ENCODE data around the gene SV2A. TPM values are rescaled to one million over a fixed set of nuclear protein-coding genes. Genes with fewer than 3 reads are reported as not detected.

The SV2A gene
- polyA plus RNA-seq, 1 donor (not counting 4 experiments of a cell fraction or from before 2014, with no cell fraction given): 0.28 TPM

GRCh38 chr1:149963358-149963757 lies 45.7 kb upstream of the SV2A start:
- FAIRE-seq (no peak), DNase-seq (ENCODE audit: low read depth, low spot score) (no peak)
- no peak overlapping the region for H3K27ac ChIP-seq (ENCODE audit: control insufficient read depth, insufficient read depth, low read length)
- no peak overlapping the region for H2AFZ ChIP-seq (ENCODE audit: control insufficient read depth, low read length)
- dilution Hi-C loops (cut with MboI; ENCODE audit: extremely low pct_ligation_motif_present, low sequenced_read_pairs): no loop called here
- no peak overlapping the region for H3K9ac ChIP-seq (ENCODE audit: control insufficient read depth, extremely low read depth, insufficient read depth, low read length)
- peaks cover 16 to 24% of the 10 kb centered on the region in 2 experiments for H3K36me3 ChIP-seq (ENCODE audit: control insufficient read depth in 2 of 2, extremely low read depth in 1 of 2, insufficient read depth in 2 of 2, low read length in 2 of 2)
- H3K79me2 ChIP-seq (ENCODE audit: control insufficient read depth, insufficient read depth, low read length): no peaks in the 10 kb centered on the region
- peaks cover 3% of the 10 kb centered on the region for H3K4me1 ChIP-seq (ENCODE audit: control insufficient read depth, extremely low read depth, insufficient read depth, low read length)
- H4K20me1 ChIP-seq (ENCODE audit: control insufficient read depth, extremely low read depth, insufficient read depth, low read length): no peaks in the 10 kb centered on the region
- H3K27me3 ChIP-seq (ENCODE audit: control insufficient read depth, extremely low read depth, insufficient read depth, low read length): no peaks in the 10 kb centered on the region
- H3K4me3 ChIP-seq (ENCODE audit: control insufficient read depth in 2 of 3, extremely low read depth in 1 of 3, insufficient read depth in 2 of 3, low read depth in 1 of 3, low read length in 3 of 3): no peak overlapping the region
- no peak for TF ChIP-seq CTCF (optimal IDR thresholded peaks at IDR 0.05 in 1 of 3, IDR thresholded peaks at IDR 0.05 in 1 of 3, conservative IDR thresholded peaks at IDR 0.05 in 1 of 3; ENCODE audit: extremely low read depth in 1 of 3, insufficient read depth in 2 of 3, low read length in 3 of 3)
- TF ChIP-seq EZH2 (IDR thresholded peaks at IDR 0.05; ENCODE audit: low read length): no peak
- H3K9me3 ChIP-seq (ENCODE audit: control insufficient read depth, low read depth, low read length): no peaks in the 10 kb centered on the region
- no peaks in the 10 kb centered on the region for H3K9me1 ChIP-seq (ENCODE audit: control insufficient read depth, extremely low read depth, insufficient read depth, low read length)
- H3K4me2 ChIP-seq (ENCODE audit: control insufficient read depth, extremely low read depth, insufficient read depth, low read depth, low read length): no peak overlapping the region

GRCh38 chr1:149962736-149963135 lies 45.1 kb upstream of the SV2A start:
- H3K4me2 ChIP-seq (ENCODE audit: control insufficient read depth, extremely low read depth, insufficient read depth, low read depth, low read length): no peak overlapping the region
- H3K36me3 ChIP-seq (ENCODE audit: control insufficient read depth in 2 of 2, extremely low read depth in 1 of 2, insufficient read depth in 2 of 2, low read length in 2 of 2): peaks cover 16 to 26% of the 10 kb centered on the region in 2 experiments
- no peaks in the 10 kb centered on the region for H3K27me3 ChIP-seq (ENCODE audit: control insufficient read depth, extremely low read depth, insufficient read depth, low read length)
- H3K9ac ChIP-seq (ENCODE audit: control insufficient read depth, extremely low read depth, insufficient read depth, low read length): no peak overlapping the region
- no peaks in the 10 kb centered on the region for H3K9me1 ChIP-seq (ENCODE audit: control insufficient read depth, extremely low read depth, insufficient read depth, low read length)
- H3K4me1 ChIP-seq (ENCODE audit: control insufficient read depth, extremely low read depth, insufficient read depth, low read length): peaks cover 3% of the 10 kb centered on the region
- DNase-seq (ENCODE audit: low read depth, low spot score) (no peak), FAIRE-seq (no peak)
- dilution Hi-C loops (cut with MboI; ENCODE audit: extremely low pct_ligation_motif_present, low sequenced_read_pairs): no loop called here
- no peak overlapping the region for H2AFZ ChIP-seq (ENCODE audit: control insufficient read depth, low read length)
- H3K4me3 ChIP-seq (ENCODE audit: control insufficient read depth in 2 of 3, extremely low read depth in 1 of 3, insufficient read depth in 2 of 3, low read depth in 1 of 3, low read length in 3 of 3): no peak overlapping the region
- H3K79me2 ChIP-seq (ENCODE audit: control insufficient read depth, insufficient read depth, low read length): no peaks in the 10 kb centered on the region
- no peaks in the 10 kb centered on the region for H4K20me1 ChIP-seq (ENCODE audit: control insufficient read depth, extremely low read depth, insufficient read depth, low read length)
- H3K27ac ChIP-seq (ENCODE audit: control insufficient read depth, insufficient read depth, low read length): peak overlapping the region; percentile 25
- TF ChIP-seq CTCF (optimal IDR thresholded peaks at IDR 0.05 in 1 of 3, IDR thresholded peaks at IDR 0.05 in 1 of 3, conservative IDR thresholded peaks at IDR 0.05 in 1 of 3; ENCODE audit: extremely low read depth in 1 of 3, insufficient read depth in 2 of 3, low read length in 3 of 3): no peak
- TF ChIP-seq EZH2 (IDR thresholded peaks at IDR 0.05; ENCODE audit: low read length): no peak
- no peaks in the 10 kb centered on the region for H3K9me3 ChIP-seq (ENCODE audit: control insufficient read depth, low read depth, low read length)

Measured in keratinocyte (primary cell).